NCI-H187 treated with DMSO at 0.1 percent for 48 hours (cell line): ENCODE data around the gene ME3.
"Not testable (repeated sequence)": the region's sequence is repeated elsewhere in the genome, so short reads cannot be mapped to it uniquely, and the experiment has no call there.

Experiments used
- DNase-seq: peaks from one replicate; lab custom pipeline; 2025; lab: John Stamatoyannopoulos, UW

Gene ME3

DNA sequence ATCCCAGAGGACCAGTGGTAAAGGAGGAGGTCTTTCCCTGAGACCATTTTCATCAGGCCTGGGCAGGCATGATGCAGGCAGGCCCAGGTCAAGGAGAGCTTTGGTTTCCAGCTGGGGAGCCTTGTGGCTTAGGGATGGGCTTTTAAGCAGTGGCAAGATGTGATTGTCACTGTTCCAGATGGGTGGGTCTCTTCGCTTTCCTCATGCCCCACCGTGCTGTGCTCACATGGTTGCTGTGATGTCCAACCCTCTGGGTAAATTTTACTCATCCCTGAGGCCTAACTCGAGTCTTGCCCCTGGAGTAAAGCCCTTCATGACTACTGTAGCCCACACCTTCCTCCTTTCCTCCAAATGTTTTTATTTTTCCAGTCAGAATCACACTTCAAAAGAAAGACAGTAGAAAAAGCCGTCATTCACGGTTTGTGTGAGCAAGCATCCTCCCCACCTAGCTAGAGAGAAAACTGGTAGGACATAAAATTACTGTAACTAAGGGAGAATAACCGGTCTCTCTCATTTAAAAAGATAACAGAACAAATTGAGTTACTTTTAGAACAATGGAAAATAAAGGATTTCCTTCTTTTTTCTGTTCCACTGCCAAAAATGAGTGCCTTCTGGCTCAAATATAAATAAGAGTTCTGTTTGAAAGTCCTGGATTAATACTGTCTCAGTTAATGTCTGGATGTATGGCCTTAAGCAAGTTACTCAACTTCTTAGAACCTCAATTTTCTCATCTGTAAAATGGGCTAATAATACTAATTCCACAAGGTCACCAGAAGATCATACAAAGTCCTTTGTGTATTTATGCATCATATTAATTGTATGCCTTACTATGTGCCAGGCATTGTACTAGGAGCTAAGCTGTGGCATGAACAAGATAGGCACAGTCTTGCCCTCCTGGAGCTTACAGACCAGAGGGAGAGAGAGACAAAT, 84.9 kb downstream of the ME3 start:
- DNase-seq = no peak

DNA sequence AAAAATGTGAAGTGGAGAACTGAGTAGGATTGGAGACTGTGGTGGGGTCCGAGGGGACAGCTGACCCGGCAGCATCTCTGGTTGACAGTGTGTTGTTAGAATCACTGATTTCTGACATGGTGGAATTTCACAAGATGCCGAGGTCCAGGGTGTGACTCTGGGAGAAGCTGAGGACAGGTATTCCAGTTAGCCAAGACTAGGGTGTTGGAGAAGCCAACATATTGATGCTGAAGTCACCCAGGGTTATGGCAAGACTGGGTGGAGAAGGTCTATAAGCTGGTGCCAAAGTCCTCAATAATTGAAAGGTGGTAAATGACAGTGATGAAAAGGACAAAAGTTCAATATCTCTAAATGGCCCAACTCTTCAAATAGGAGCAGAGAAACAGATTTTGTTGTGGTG, 86.1 kb downstream of the ME3 start:
- DNase-seq = no peak

DNA sequence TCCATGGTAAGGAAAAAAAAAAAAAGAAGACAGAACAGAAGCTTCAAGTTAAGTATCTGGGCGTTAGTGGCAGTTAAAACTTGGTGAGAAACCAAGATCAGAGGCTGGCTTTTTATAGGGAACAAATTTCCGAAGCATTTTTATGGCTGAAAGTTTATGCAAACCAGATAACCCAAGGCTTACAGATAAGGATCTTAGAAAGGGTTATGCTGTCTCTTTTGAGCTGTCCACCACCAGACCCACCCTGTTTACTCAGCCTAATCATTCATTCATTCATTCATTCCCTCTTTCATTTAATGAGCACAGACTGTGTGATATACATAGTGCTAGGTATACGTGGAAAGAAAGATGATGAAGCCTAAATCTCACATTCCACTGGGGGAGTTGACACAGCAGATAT, 89.5 kb downstream of the ME3 start:
- no peak for DNase-seq

DNA sequence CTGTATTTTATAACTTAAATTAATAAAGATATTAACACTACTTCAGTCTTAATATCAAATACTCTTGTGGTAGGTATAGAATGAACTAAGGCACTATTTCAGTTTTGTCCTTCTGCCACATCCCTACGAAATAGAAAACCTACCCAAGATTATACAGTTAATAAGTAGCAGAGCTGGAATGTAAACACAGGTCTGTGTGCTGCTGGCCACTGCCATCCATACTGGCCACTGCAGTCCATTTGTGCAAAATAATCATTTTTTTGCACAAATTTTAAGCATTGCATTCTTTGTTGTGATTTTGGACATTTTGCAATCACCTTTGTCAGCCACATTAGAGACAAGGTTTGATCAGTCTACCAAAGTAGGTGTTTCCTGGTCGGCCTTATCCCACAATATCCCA, 91.9 kb downstream of the ME3 start:
- DNase-seq = no peak

DNA sequence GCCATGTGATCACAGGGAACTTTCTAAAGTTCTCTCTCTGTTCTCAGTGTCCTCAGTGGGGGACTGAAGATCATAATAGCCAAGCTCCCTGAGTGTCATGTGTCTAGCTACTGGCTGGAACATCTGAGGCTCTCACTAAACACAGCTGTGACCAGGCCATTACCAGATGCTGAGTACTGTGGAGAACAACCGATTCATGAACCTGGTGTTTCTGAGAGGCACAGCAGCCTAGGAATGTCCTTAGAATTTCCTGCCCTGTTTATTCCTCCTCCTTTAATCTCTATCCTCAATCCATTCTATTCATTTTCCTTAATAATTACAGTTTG, 93.0 kb downstream of the ME3 start:
- no peak for DNase-seq

DNA sequence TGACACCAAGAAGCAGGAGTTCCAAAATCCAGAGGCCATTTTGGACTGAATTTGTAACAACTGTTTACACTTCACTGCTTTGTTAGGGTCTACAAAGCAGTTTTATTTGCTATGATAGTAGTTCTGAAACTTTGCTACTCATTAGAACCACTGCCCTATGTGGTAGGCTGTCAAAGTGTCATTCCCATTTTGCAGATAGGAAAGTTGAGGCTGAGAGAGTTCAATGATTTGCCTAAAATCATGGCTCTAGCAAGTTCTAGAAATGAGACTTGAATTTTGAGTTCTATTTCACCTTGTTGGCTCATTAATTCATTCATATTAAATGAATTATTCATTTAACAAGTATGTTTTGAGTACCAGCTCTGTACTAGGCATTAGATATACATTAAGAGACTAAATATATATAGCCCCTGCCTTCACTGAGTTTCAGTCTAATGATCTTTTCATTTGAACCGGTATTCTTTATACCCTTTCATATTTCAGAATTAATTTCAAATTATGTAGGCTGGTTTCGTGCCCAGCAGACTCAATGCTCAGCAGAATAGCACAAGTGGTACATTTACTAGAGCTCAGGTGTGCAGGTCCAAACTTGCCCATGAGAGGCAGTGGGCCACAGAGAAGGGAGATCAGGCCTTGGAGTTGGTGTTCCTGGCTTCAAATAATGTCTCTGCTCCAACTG, 93.5 kb downstream of the ME3 start:
- no peak for DNase-seq

DNA sequence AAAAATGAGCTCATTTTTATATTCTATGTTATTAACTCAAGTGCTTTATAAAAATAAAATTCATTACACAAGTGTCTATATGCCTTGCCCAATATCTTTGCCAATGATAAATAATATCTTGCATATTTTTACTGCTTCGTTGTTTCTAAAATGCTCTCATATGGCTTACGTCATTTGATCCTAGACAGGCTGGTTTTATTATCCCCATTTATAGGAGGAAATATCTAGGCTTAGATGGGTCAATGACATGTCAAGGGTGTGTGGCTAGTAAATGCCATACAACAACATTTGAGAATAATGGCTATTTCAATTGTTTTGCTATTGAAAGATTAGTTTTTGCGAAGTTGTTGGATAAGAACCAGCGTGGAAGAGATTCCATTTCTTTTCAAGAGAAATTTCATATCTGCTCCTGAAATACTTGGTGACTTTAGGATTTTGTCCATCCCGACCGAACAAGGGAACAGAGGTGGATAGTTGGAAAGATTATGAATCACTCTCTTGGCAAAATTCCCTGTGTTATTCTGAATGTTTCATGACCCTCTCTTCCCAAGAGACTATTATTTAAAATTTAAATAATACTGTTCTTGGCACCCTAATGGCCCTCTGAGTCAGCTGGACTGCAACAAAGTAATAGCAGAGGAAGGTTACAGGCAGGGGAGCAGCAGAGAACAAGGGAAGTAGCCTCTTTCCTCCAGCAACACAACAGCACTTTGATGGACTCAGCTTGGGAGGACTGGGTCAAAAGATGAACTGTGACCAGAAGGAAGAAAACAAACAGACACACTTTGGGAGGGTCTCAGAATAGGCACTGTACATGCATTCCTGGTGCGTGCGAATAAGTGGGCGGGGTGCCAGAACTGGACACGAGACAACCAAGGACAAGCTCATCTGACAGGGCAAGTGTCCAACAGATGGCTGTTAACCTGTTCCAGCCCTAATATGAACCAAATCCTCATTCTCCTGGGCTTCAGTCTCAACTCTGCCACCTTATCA, 94.5 kb downstream of the ME3 start:
- DNase-seq = no peak

DNA sequence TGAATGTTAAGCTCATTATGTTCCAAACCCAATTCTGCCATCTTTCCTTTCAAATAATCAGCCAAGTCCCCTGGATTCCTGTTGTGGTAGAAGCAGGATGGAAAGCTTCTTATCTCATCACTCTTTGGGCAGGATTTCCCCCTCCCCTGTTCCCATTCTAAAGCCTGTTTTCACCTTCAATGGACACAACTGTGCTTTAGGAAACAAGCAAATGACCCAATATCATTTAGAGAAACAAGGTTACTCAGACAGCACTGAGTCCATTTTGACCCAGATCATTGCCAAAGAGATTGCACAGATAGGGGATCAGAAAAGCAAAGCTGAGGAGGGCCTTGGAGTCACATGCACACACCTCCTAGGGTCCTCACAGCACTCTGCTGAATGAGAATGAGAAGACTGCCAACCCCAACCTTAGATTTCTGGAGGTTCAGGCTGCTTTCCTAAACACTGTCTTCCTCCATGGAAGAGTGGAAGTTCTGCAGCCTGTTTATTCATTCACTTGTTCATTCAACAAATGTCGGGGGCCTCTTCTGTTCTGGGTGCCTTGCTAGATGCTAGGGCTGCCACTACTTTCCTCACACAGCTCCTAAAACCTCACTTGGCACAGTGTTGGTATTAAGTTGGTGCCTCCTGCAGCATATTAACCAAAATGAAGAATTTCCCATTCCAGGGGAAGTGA, 95.3 kb downstream of the ME3 start:
- DNase-seq = no peak

DNA sequence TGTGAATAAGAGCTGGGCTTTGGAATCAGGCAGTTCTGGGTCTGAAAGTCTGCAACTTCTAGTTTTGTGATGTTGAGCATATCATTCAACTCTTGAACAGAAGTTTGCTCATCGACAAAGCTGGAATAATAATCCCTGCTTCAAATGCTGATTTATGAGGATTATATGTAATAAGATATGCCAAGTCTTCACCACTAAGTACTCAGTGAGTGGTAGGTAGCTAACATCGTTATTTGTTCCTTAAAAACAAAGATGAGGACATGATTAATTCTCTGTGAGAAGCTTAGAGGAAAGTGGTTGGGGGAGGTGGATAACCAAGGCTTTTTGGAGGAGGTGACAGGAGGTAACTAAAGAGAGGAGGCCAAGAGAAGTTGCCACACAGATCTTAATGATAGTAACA, 96.5 kb downstream of the ME3 start:
- no peak for DNase-seq

DNA sequence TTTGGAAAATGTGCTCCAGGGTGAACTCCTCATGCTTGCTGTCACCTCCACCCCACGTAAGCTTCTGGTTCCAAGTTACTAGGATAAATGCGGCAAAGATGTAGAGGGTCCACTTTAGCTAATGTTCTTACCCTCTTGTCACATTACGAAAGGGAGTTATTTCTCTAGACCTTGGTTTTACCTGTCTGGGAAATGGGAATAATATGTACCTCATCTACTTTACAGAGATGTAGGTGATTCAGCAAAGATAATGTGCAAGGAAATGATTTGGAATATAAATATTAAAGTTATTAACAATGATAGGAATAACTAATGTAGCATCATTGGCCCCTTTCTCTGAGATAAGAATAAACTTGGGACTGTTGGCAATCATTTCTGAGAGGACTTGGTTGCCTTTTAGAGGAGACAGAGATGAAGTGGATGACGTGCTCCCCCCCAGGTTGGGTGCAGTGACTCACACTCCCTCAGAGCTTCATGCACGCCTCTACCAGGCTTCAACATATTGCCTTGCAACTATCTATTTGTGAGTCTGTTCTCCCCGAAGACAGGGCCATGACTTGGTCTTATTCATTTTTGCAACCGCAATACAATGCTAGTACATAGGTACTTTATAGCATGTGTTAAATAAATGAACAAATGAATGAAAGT, 97.1 kb downstream of the ME3 start:
- DNase-seq = no peak

DNA sequence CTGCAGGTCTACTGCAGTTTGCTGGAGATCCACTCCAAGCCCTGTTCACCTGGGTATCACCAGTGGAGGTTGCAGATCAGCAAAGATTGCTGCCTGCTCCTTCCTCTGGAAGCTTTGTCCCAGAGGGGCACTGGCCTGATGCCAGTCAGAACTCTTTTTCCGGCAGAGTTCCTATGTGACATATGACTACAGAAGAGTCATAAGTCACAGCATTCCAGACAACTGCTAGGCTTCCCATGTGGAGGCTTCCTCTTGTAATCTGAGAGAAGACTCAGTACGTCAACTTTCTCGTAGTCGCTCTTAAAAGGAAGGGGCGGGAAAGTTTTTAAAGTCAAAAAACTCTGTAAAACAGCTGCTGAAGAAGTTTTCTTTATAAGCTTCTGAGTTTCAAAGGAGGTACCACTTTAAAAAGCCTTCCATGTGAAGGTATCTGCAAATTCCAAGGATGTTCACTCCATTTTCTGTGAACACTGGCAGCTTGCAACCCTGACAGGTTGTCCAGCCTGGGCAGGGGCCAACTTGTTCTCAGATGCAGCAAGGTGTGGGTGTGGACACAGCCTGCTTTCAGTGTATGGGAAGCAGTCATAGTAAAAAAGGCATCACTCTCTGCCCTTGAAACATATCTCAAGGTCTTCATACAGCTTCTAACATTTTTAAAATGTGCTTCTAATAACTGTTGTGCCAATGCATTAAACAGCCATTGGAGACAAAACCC, 97.8 kb downstream of the ME3 start:
- no peak for DNase-seq

DNA sequence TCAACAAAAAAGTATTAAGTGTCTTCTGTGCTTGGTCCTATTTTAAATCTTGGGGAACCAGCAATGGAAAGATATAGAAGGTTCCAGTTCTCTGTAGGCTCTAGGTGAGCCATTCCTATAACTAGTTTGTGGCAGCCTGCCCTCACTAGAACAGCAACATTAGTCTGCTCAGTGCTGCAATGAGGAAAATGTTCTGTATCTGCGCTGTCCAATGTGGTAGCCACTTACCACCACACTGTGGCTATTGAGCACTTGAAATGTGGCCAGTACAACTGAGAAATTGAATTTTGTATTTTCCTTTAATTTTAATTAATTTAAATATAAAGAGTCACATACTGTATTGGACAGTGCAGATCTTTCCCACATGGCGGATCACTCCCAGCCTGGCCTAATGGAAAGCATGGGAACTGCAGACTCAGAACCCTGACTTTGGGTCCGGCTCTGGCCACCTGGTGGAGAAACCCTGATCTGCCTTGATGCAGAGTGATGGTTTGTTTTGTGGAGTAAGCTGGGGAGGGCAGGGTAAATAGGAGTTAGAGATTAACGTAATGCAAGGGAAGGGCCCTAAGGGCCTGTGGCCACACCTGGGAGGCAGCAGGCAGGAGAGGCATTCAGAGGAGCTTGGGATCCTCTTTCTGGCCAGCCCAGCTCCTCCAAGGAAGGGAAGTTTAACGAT, 101.0 kb downstream of the ME3 start:
- DNase-seq = no peak

DNA sequence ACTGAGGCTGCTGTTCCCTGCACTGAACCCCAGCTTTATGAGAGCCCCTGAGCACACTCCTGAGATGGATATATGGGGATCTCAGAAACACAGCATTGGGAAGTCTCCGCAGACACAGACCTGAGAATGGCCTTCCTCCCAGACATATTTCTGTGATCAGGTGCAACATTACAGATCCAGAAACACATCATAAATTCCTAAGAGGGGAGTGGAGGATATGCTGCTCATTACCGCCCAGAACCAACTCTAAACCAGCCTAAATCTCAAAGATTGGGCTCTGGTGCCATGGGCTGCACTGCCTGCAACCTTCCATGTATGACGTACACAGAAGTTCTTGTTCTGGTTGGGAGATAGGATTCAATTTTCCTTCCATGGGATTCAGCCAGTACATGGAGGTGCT, 102.0 kb downstream of the ME3 start:
- DNase-seq = no peak

DNA sequence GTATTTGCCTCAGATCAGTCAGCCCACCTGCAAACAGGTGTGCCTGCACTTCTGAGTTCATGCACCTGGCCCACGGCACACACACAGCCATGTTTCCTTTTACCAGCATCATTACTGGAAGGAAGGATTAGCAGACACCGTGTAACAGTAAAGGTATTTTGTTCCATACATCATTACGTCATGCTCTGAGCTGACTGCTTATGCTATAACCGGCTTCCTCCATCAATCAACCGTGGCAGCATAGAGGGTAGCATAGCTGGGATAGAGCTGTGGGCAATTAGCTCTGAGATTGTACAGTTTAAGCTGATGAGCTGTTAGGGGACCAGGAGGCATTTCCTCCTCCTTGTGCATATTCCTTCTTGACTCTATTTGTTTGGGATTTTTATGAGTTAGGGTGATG, 102.4 kb downstream of the ME3 start:
- no peak for DNase-seq

DNA sequence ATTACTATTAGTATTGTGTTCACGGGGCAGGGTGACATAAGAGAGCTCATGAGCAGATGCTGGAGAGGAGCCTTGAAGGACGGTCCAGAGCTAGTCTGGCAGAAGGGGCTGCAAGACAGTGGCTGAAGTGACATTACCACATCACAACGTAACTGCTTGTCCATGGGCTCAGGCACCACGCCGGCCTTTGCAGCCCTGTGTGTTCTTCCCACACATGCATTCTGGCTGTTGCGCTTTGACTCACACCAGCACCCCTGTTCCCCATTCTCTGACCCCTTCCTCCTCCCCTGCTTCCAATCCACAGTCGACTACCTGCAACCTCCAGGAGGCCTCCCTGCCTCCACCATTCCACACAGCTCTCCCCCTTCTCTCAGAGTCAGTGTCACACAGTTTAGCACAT, 103.3 kb downstream of the ME3 start:
- DNase-seq = no peak

DNA sequence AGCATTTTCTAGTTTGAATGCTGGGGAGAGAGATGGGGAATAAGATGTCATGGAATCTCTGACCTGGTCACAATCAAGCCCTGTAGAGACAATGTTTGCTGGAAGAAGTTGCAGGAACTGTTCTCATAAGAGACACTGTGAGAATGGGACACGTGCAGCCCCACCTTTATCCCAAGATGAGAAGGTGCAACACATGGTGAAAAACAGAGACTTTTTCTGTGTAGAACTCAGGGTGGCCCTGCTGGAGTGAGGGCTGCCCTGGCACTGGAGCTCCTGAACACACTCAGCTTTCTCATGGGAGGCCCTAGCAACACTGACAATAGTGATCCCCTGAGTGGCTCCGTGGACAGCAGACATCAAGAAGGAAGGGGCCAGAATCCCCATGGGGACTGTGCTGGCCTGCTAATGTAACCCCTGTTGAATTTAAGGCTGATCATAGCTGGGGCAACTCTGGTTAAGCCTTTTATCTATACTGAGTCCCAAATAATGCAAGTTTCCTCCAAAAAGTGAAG, 106.6 kb downstream of the ME3 start:
- DNase-seq = no peak

DNA sequence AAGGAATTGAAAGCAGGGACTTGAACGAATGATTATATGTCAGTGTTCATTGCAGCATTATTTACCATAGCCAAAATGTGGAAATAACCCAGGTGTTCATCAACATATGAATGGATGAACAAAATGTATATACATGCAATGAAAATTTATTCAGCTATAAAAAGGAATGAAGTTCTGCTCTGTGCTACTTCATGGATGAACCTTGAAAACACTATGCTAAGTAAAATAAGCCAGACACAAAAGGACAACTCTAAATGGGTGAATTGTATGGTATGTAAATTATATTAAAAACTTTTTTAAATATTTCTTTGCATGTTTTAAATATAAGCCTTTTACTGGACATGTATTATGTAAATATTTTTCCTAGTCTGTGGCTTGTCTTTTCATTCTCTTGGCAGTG, 107.0 kb downstream of the ME3 start:
- DNase-seq = no peak

DNA sequence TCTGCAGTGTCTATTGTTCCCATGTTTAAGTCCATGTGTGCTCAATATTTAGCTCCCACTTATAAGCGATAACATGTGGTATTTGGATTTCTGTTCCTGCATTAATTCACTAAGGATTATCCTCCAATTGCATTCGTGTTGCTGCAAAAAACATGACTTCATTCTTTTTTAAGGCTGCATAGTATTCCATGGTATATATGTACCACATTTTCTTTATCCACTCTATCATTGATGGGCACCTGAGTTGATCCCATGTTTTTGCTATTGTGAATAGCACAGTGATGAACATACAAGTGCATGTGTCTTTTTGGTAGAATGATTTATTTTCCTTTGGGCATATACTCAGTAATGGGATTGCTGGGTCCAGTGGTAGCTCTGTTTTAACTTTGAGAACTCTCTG, 109.6 kb downstream of the ME3 start:
- DNase-seq = not testable (repeated sequence)

DNA sequence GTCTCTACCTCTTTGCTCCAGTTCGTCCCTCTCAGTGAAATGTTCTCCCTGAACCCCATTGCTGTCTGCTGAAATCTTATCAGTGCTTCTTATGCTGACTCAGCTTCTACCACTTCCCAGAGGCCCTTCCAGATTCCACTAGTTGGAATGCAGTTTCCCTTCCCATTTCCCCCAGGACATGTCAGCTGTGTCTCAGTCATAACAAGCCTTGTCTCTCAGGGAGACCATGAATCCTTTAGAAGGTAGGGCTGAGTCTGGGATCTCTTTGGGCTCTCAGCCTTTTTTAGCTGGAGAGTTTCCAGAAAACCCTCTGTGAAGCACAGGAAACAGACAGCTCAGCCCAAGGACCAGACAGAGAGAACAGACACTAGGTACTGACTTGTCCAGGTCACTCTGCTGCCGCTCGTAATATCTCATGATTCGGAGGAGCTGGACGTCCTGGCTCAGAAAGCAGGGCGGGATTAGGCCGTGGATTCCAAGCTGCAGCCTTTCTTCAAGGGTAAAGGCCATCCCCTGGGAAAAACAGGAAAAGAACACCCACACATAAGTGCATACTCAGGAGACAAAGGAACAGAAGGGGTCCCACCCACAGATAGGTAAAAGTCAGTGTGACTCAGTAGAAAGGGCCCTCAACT, 113.0 kb downstream of the ME3 start:
- no peak for DNase-seq
